GM12878 (cell line): ENCODE data around the gene CBLB. TPM values are rescaled to one million over a fixed set of nuclear protein-coding genes. Genes with fewer than 3 reads are reported as not detected.

Experiments used
- ATAC-seq: fragments of 200-7000 bp; cut with Tn5 transposase; 3 replicates; pipeline ENCODE4 v1.9.1; 2020; ENCODE audit warnings: mild to moderate bottlenecking, moderate library complexity
- BruUV-seq: library from RNA; stranded (reverse); fragments of 400-500 nt; replicated peaks from 2 replicates; lab custom pipeline; 2021; lab: Mats Ljungman, UMichigan
- CTCF ChIA-PET: fragments of 300-600 bp; sonication (Branson Sonifier 250); formaldehyde crosslinking; extraction: SDS; loops from one replicate; lab custom pipeline; 2021; ENCODE audit warnings: inconsistent platforms; lab: Yijun Ruan, JAX
- POLR2A ChIA-PET: fragments of 350-600 bp; formaldehyde crosslinking; extraction: SDS; loops from one replicate; lab custom pipeline; 2021; ENCODE audit warnings: inconsistent platforms; lab: Charles Lee
- RAD21 ChIA-PET: fragments of 300-600 bp; sonication (Branson Sonifier 250); formaldehyde crosslinking; loops from one replicate; lab custom pipeline; 2023; ENCODE audit warnings: antibody characterized with exemption; ENCODE audit not compliant: unreplicated experiment; lab: Charles Lee
- SMC1A ChIA-PET: fragments of 300-600 bp; sonication (Branson Sonifier 250); formaldehyde crosslinking; loops from one replicate; lab custom pipeline; 2023; ENCODE audit not compliant: unreplicated experiment, uncharacterized antibody; lab: Charles Lee
- DNase-seq: peaks from one replicate; pipeline ENCODE4 v3.0.0-alpha.2; 2011; ENCODE audit warnings: low read depth, low spot score
- FAIRE-seq: peaks from 3 replicates; lab custom pipeline; 2011; peaks lifted over from hg19 to GRCh38; lab: Jason Lieb, UNC
- H2AFZ ChIP-seq: 2 replicates; pipeline ENCODE4 v1.6.0; 2011; ENCODE audit warnings: low read depth, low read length, control low read depth; ENCODE audit not compliant: control insufficient read depth
- H3K27ac ChIP-seq: 2 replicates; pipeline ENCODE4 v1.5.1; 2011; ENCODE audit warnings: control low read depth; ENCODE audit not compliant: control insufficient read depth, insufficient read depth
- H3K27me3 ChIP-seq, 2 experiments: replicated peaks in 1 of 2; 2 replicates each; pipeline versions ENCODE4 v1.6.0 to v1.6.1; 2011; ENCODE audit warnings: low read length in 1 of 2; ENCODE audit not compliant: control insufficient read depth in 2 of 2, insufficient read depth in 2 of 2
- H3K36me3 ChIP-seq, 2 experiments: 2 replicates each; pipeline ENCODE4 v1.5.1; 2011; ENCODE audit warnings: low read length in 1 of 2; ENCODE audit not compliant: control insufficient read depth in 2 of 2, insufficient read depth in 2 of 2
- H3K4me1 ChIP-seq: 2 replicates; pipeline ENCODE4 v1.6.1; 2011; ENCODE audit warnings: mild to moderate bottlenecking, low read length, moderate library complexity, mixed read lengths; ENCODE audit not compliant: control insufficient read depth, insufficient read depth
- H3K4me2 ChIP-seq: 2 replicates; pipeline ENCODE4 v1.6.0; 2011; ENCODE audit warnings: control low read depth; ENCODE audit not compliant: control insufficient read depth, insufficient read depth
- H3K4me3 ChIP-seq: fragments of 200-600 bp; sonication (generic); 2 replicates; pipeline ENCODE4 v1.5.1; 2016
- H3K79me2 ChIP-seq: 2 replicates; pipeline ENCODE4 v1.6.0; 2011; ENCODE audit warnings: low read length; ENCODE audit not compliant: control insufficient read depth, insufficient read depth
- H3K9ac ChIP-seq: 2 replicates; pipeline ENCODE4 v1.8.0; 2011; ENCODE audit warnings: low read length, control low read depth, mixed read lengths; ENCODE audit not compliant: control insufficient read depth, insufficient read depth
- H3K9me3 ChIP-seq: replicated peaks from 3 replicates; pipeline ENCODE4 v1.5.1; 2011; ENCODE audit warnings: mild to moderate bottlenecking, low read length; ENCODE audit not compliant: control insufficient read depth, insufficient read depth
- H4K20me1 ChIP-seq: 2 replicates; pipeline ENCODE4 v1.6.0; 2011; ENCODE audit not compliant: control insufficient read depth, insufficient read depth
- CBX3 ChIP-seq: fragments of 200-600 bp; sonication (generic); IDR thresholded peaks from 2 replicates; pipeline ENCODE4 v1.6.1; 2016; ENCODE audit warnings: low read depth, borderline replicate concordance
- DPF2 ChIP-seq: fragments of 450-650 bp; IDR thresholded peaks from 2 replicates; pipeline ENCODE4 v1.6.1; 2017; ENCODE audit warnings: mild to moderate bottlenecking
- MEF2A ChIP-seq: IDR thresholded peaks from 2 replicates; pipeline ENCODE4 v1.6.1; 2011; ENCODE audit warnings: low read depth, mild to moderate bottlenecking, low read length, moderate library complexity; ENCODE audit not compliant: insufficient read depth
- SMAD5 ChIP-seq: IDR thresholded peaks from 2 replicates; pipeline ENCODE4 v1.6.1; 2016; ENCODE audit warnings: antibody characterized with exemption, low read depth
- STAT3 ChIP-seq: IDR thresholded peaks from 2 replicates; pipeline ENCODE4 v1.6.1; 2011; ENCODE audit warnings: low read depth, low read length, improper control_type of control experiment
- SUZ12 ChIP-seq: fragments of 200-600 bp; sonication (generic); IDR thresholded peaks from one replicate; pipeline ENCODE4 v1.6.1; 2018; ENCODE audit warnings: antibody characterized with exemption, mild to moderate bottlenecking; ENCODE audit not compliant: unreplicated experiment
- TCF3 ChIP-seq: IDR thresholded peaks from 2 replicates; pipeline ENCODE4 v1.6.1; 2012; ENCODE audit warnings: low read depth, mild to moderate bottlenecking, low read length, borderline replicate concordance; ENCODE audit not compliant: insufficient read depth
- WGBS: methylation state at CpG from one replicate; pipeline ENCODE4 v1.1.6; 2016; ENCODE audit warnings: low lambda C conversion rate; ENCODE audit not compliant: insufficient replicate concordance, insufficient coverage; ENCODE audit errors: missing lambda C conversion rate; 5-methylcytosine and 5-hydroxymethylcytosine counted together
- in situ Hi-C: fragments of 300-500 bp; cut with MboI; formaldehyde crosslinking; loops from 9 replicates; pipeline ENCODE4 v1.14.3; 2018; ENCODE audit warnings: mixed read lengths
- intact Hi-C: fragments of 100-400 bp; cut with micrococcal nuclease; formaldehyde crosslinking; loops from one replicate; pipeline ENCODE4 v1.14.2; 2022; ENCODE audit not compliant: unreplicated experiment
- polyA plus RNA-seq, 11 experiments: library from polyadenylated mRNA; depleted of rRNA in 4 of 11; unstranded in 6 of 11; stranded (reverse) in 5 of 11; fragments of >200 nt; fragmentation: Nextera tagmentation in 4 of 11; fragmentation: Illumina TruSeq in 1 of 11; extraction: Ambion mirVana in 4 of 11; extraction: Trizol in 1 of 11; gene quantifications; 1 replicate in 1 of 11; 2 replicates in 10 of 11; pipeline versions ENCODE4 v1.2.1 to v1.2.3, GENCODE V29; 2011 to 2016; ENCODE audit warnings: inconsistent platforms in 2 of 11, missing spikeins in 2 of 11, low read depth in 1 of 11
- total RNA-seq, 4 experiments: library from RNA; depleted of rRNA in 3 of 4; stranded (reverse); fragments of >200 nt in 3 of 4; fragmentation: Illumina TruSeq in 1 of 4; extraction: Trizol in 1 of 4; gene quantifications; 2 replicates each; pipeline versions ENCODE4 v1.2.1 to v1.2.3, GENCODE V29; 2013 to 2021
- TF ChIP-seq, protein P1 (sequence below): IDR thresholded peaks from 2 replicates; pipeline ENCODE4 v1.6.1; 2011; ENCODE audit warnings: low read depth, mild to moderate bottlenecking, low read length, moderate library complexity, borderline replicate concordance; ENCODE audit errors: extremely low read depth
- TF ChIP-seq, protein P2 (sequence below): fragments of 450-650 bp; IDR thresholded peaks from 2 replicates; pipeline ENCODE4 v1.6.1; 2017; ENCODE audit warnings: borderline replicate concordance

CBLB gene
- total and polyA plus RNA-seq, 10 of the 15 experiments (the other 5 are each of a cell fraction or from before 2014, with no cell fraction given) = 17.2 to 107 (median 41.9) TPM

DNA sequence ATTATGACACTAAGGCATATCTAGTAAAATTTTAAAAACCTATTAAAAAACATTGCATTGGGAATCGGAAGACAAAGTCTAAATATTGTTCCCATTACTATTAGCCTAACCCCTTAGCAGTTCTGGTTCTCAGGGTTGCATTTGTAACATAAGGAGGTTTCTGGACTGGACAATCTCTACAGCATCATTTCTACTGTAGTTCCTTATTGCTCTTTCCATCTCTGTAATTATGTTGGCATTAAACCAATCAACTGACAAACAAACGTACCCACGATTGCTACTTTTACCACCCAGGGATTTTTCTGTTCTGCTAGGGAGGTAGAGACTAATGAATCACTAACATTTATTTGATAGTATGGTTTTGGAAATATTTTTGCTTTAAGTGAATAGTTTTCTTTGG, 190.8 kb downstream of the CBLB start:
- H3K79me2 ChIP-seq = no peaks in the 10 kb centered on the region
- SMC1A ChIA-PET = interaction anchor here (0.5 to 1.3 kb wide), 2 partner anchors 298 to 931 kb away, joined by 3 read pairs; no protein-coding TSS in a partner anchor
- CTCF ChIA-PET = interaction anchor here (1.1 kb wide), 1 partner anchor 1387 kb away, joined by 4 read pairs; no protein-coding TSS in a partner anchor
- in situ Hi-C loops (loop anchor here (10.0 kb wide), 1 partner anchor 937 kb away; no protein-coding TSS in a partner anchor), intact Hi-C loops (no loop called here)
- H2AFZ ChIP-seq = no peak overlapping the region
- ATAC-seq = no peak
- FAIRE-seq = no peak
- no TSS peak for BruUV-seq
- H3K4me2 ChIP-seq = no peak overlapping the region
- H3K27ac ChIP-seq = no peak overlapping the region
- TF ChIP-seq, protein P1, sequence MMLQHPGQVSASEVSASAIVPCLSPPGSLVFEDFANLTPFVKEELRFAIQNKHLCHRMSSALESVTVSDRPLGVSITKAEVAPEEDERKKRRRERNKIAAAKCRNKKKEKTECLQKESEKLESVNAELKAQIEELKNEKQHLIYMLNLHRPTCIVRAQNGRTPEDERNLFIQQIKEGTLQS = no peak
- TF ChIP-seq SUZ12 = no peak
- TF ChIP-seq, protein P2, sequence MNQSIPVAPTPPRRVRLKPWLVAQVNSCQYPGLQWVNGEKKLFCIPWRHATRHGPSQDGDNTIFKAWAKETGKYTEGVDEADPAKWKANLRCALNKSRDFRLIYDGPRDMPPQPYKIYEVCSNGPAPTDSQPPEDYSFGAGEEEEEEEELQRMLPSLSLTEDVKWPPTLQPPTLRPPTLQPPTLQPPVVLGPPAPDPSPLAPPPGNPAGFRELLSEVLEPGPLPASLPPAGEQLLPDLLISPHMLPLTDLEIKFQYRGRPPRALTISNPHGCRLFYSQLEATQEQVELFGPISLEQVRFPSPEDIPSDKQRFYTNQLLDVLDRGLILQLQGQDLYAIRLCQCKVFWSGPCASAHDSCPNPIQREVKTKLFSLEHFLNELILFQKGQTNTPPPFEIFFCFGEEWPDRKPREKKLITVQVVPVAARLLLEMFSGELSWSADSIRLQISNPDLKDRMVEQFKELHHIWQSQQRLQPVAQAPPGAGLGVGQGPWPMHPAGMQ = no peak
- no peak for TF ChIP-seq STAT3
- no peak for TF ChIP-seq TCF3
- TF ChIP-seq MEF2A = no peak
- no peak for TF ChIP-seq SMAD5
- TF ChIP-seq DPF2 = no peak
- TF ChIP-seq CBX3 = no peak
- POLR2A ChIA-PET = no interaction called here
- H3K4me3 ChIP-seq = no peak overlapping the region
- H3K4me1 ChIP-seq = no peaks in the 10 kb centered on the region
- peaks cover 3 to 17% of the 10 kb centered on the region in 2 experiments for H3K36me3 ChIP-seq
- WGBS = 98% methylated on average over 3 of the region's 3 CpGs
- H3K27me3 ChIP-seq = no peaks in the 10 kb centered on the region
- no peaks in the 10 kb centered on the region for H4K20me1 ChIP-seq
- H3K9me3 ChIP-seq = no peaks in the 10 kb centered on the region
- no peak for DNase-seq
- RAD21 ChIA-PET = interaction anchor here (1.0 kb wide), 1 partner anchor 932 kb away, joined by 3 read pairs; no protein-coding TSS in a partner anchor
- H3K9ac ChIP-seq = no peak overlapping the region
